Ovary (tissue), 9 donors: ENCODE measurements around the gene UBE2L3. TPM values are rescaled to one million over a fixed set of nuclear protein-coding genes. Genes with fewer than 3 reads are reported as not detected.

Experiments used
- DNase-seq, 5 donors: peaks; one replicate each; pipeline ENCODE4 v3.0.0-alpha.2; 2019 to 2020
- H3K27ac ChIP-seq, 2 donors: fragments of 200-600 bp; one replicate each; pipeline versions ENCODE4 v1.5.1 to v1.8.0; 2019 to 2022
- H3K27me3 ChIP-seq: fragments of 200-600 bp; one replicate; pipeline ENCODE4 v1.8.0; 2022
- H3K36me3 ChIP-seq: fragments of 200-600 bp; sonication (generic); one replicate; pipeline ENCODE4 v1.5.1; 2019
- H3K4me1 ChIP-seq: one replicate; pipeline ENCODE4 v1.8.1; 2013; ENCODE audit warnings: mild to moderate bottlenecking, moderate library complexity; ENCODE audit not compliant: insufficient read depth
- H3K4me3 ChIP-seq: fragments of 200-600 bp; sonication (generic); one replicate; pipeline ENCODE4 v1.5.1; 2017
- H3K9me3 ChIP-seq, 2 donors: fragments of 200-600 bp in 1 of 2; sonication (generic) in 1 of 2; one replicate each; pipeline versions ENCODE4 v1.5.1 to v1.8.1; 2013 to 2019; ENCODE audit warnings: mild to moderate bottlenecking in 1 of 2, moderate library complexity in 1 of 2
- CTCF ChIP-seq, 3 donors: fragments of 450-650 bp in 2 of 3; fragments of 200-600 bp in 1 of 3; IDR thresholded peaks; one replicate each; pipeline versions ENCODE4 v1.5.1 to v1.8.0; 2016 to 2022; ENCODE audit warnings: antibody characterized with exemption in 3 of 3, mild to moderate bottlenecking in 1 of 3
- EP300 ChIP-seq: sonication (generic); formaldehyde crosslinking; IDR thresholded peaks from one replicate; pipeline ENCODE4 v1.6.1; 2017; ENCODE audit warnings: antibody characterized with exemption
- POLR2A ChIP-seq: fragments of 450-650 bp; IDR thresholded peaks from one replicate; pipeline ENCODE4 v1.6.1; 2017; ENCODE audit warnings: antibody characterized with exemption, mild to moderate bottlenecking, moderate library complexity
- WGBS, 3 donors: extraction: QIAGEN DNeasy Blood & Tissue Kit in 1 of 3; methylation state at CpG; one replicate each; pipeline versions ENCODE4 v1.1.5 to v1.1.7; 2013 to 2017; 5-methylcytosine and 5-hydroxymethylcytosine counted together
- intact Hi-C, 4 donors: fragments of 100-400 bp; cut with DNase I; formaldehyde crosslinking; loops; one replicate each; pipeline versions ENCODE4 v1.11.0 to v1.15.1; 2022 to 2023
- polyA plus RNA-seq, 2 donors: library from polyadenylated mRNA; stranded (reverse); fragments of 200-250 nt in 1 of 2; fragments of 350-450 nt in 1 of 2; fragmentation: Illumina TruSeq in 1 of 2; extraction: RNeasy Lipid Tissue Mini Kit (QIAGEN cat#74804) in 1 of 2; gene quantifications; one replicate each; pipeline ENCODE4 v1.2.3, GENCODE V29; 2013 to 2014
- total RNA-seq, 7 donors: library from RNA; depleted of rRNA in 2 of 7; stranded (reverse); fragments of >200 nt in 2 of 7; fragmentation: NEBNext Ultra II Directional in 3 of 7; extraction: Animal tissue kit (Norgen Biotek cat#: 25700) in 3 of 7; gene quantifications; one replicate each; pipeline versions ENCODE4 v1.1.0 to v1.2.4, GENCODE V29; 2016 to 2023
- donor health status: DM: no; HTN: no; CAD: no; lungs with moderate emphysema.
- donor health status: DM: no; HTN: no; CAD: no.
- donor health status: Bipolar disorder and iron deficiency.
- donor health status: DM: yes; HTN: yes; CAD: no.
- donor health status: DM: no; HTN: no; CAD: no.
- donor health status: DM: yes; HTN: yes; CAD: no.

The UBE2L3 gene
- total and polyA plus RNA-seq, 9 donors = 20.3 to 105 (median 39.9) TPM

- Histone ChIP-seq H3K36me3 (no peaks in the 10 kb centered on the region), H3K4me3 (no peak overlapping the region), H3K27me3 (no peaks in the 10 kb centered on the region), H3K9me3 (no peaks in the 10 kb centered on the region), H3K4me1 (peaks cover 2% of the 10 kb centered on the region), H3K27ac (no peak overlapping the region)
- TF ChIP-seq CTCF (IDR thresholded peaks at IDR 0.05) (no peak), EP300 (no peak), POLR2A (no peak)
- 92 to 98% (median 92%) methylated on average over 3 of the region's 3 CpGs for WGBS, 3 donors
- intact Hi-C loops = no loop called here
- DNase-seq = no peak
Measured at GRCh38 chr22:21621025-21621424, 53.5 kb downstream of the UBE2L3 start.

GRCh38 chr22:21622011-21622918 lies 54.8 kb downstream of the UBE2L3 start:
- Histone ChIP-seq H3K36me3 (no peaks in the 10 kb centered on the region), H3K27ac (no peak overlapping the region), H3K27me3 (no peaks in the 10 kb centered on the region), H3K9me3 (no peaks in the 10 kb centered on the region), H3K4me1 (peaks cover 2% of the 10 kb centered on the region), H3K4me3 (no peak overlapping the region)
- intact Hi-C loops = no loop called here
- no peak for TF ChIP-seq CTCF (IDR thresholded peaks at IDR 0.05)
- TF ChIP-seq EP300 = no peak
- TF ChIP-seq POLR2A = no peak
- 56 to 59% (median 59%) methylated on average over 17 of the region's 17 CpGs for WGBS, 3 donors
- no peak for DNase-seq

- Histone ChIP-seq H3K36me3 (no peaks in the 10 kb centered on the region), H3K27ac (no peak overlapping the region), H3K4me3 (no peak overlapping the region), H3K4me1 (peaks cover 2% of the 10 kb centered on the region), H3K27me3 (no peaks in the 10 kb centered on the region), H3K9me3 (no peaks in the 10 kb centered on the region)
- DNase-seq = no peak
- intact Hi-C loops = no loop called here
- 89 to 91% (median 89%) methylated on average over 23 of the region's 23 CpGs for WGBS, 3 donors
- TF ChIP-seq CTCF (IDR thresholded peaks at IDR 0.05) = no peak
Measured at GRCh38 chr22:21622919-21623647, 55.6 kb downstream of the UBE2L3 start.

GRCh38 chr22:21623648-21623970 lies 56.1 kb downstream of the UBE2L3 start:
- Histone ChIP-seq H3K9me3 (no peaks in the 10 kb centered on the region), H3K36me3 (no peaks in the 10 kb centered on the region), H3K4me3 (no peak overlapping the region), H3K4me1 (peaks cover 2% of the 10 kb centered on the region), H3K27me3 (no peaks in the 10 kb centered on the region), H3K27ac (no peak overlapping the region)
- DNase-seq = no peak
- WGBS, 3 donors = 88 to 90% (median 89%) methylated on average over 7 of the region's 7 CpGs
- intact Hi-C loops = no loop called here
- no peak for TF ChIP-seq CTCF (IDR thresholded peaks at IDR 0.05)
- TF ChIP-seq EP300 = no peak
- no peak for TF ChIP-seq POLR2A
